ENCODE results near the gene TBC1D7.

GRCh38 chr6:13304580-13305260 is 23.6 kb downstream of the TBC1D7 start:
- TF ChIP-seq ZNF23 (tag by site-specific recombination; IDR thresholded peaks at IDR 0.05; ENCODE audit: borderline replicate concordance), result no peak
- TF ChIP-seq FEZF1 (tag by site-specific recombination; IDR thresholded peaks at IDR 0.05), result no peak
- TF ChIP-seq ZNF292 (tag by site-specific recombination; IDR thresholded peaks at IDR 0.05; ENCODE audit: borderline replicate concordance, low read depth), result no peak
- no peak for TF ChIP-seq GLIS2 (tag by site-specific recombination; IDR thresholded peaks at IDR 0.05)

Data from HEK293 (cell line).